H9 (cell line): Measurements from ENCODE around the gene NCAPH2. TPM values are rescaled to one million over a fixed set of nuclear protein-coding genes. Genes with fewer than 3 reads are reported as not detected.

Experiments used
- DNase-seq: peaks from one replicate; pipeline ENCODE4 v3.0.0-alpha.2; 2017
- H2AFZ ChIP-seq: one replicate; pipeline ENCODE4 v1.6.1; 2013; ENCODE audit warnings: mild to moderate bottlenecking, low read length, control low read depth, moderate library complexity
- H2AK5ac ChIP-seq: 2 replicates; pipeline ENCODE4 v1.6.1; 2013; ENCODE audit warnings: low read length, control low read depth, mixed read lengths; ENCODE audit not compliant: insufficient read length
- H2BK120ac ChIP-seq: one replicate; pipeline ENCODE4 v1.6.1; 2013; ENCODE audit warnings: low read depth, mild to moderate bottlenecking, low read length, control low read depth, inconsistent platforms; ENCODE audit not compliant: poor library complexity, severe bottlenecking
- H2BK12ac ChIP-seq: 2 replicates; pipeline ENCODE4 v1.6.1; 2013; ENCODE audit warnings: low read length, control low read depth, mixed read lengths, low read depth; ENCODE audit not compliant: insufficient read length
- H2BK15ac ChIP-seq: 2 replicates; pipeline ENCODE4 v1.6.1; 2013; ENCODE audit warnings: low read depth, low read length, control low read depth
- H2BK20ac ChIP-seq: one replicate; pipeline ENCODE4 v1.6.1; 2013; ENCODE audit warnings: low read depth, mild to moderate bottlenecking, low read length, control low read depth, inconsistent platforms; ENCODE audit not compliant: poor library complexity, severe bottlenecking
- H2BK5ac ChIP-seq: 2 replicates; pipeline ENCODE4 v1.6.1; 2013; ENCODE audit warnings: low read length, control low read depth, mixed read lengths; ENCODE audit not compliant: insufficient read length
- H3K14ac ChIP-seq: 2 replicates; pipeline ENCODE4 v1.6.1; 2013; ENCODE audit warnings: low read length, control low read depth; ENCODE audit not compliant: insufficient read depth
- H3K18ac ChIP-seq: 2 replicates; pipeline ENCODE4 v1.6.1; 2013; ENCODE audit warnings: low read depth, mild to moderate bottlenecking, mixed read lengths, low read length, control low read depth; ENCODE audit not compliant: insufficient read length
- H3K23ac ChIP-seq: 2 replicates; pipeline ENCODE4 v1.6.1; 2013; ENCODE audit warnings: low read length, control low read depth, mixed read lengths, low read depth; ENCODE audit not compliant: insufficient read length
- H3K23me2 ChIP-seq: 2 replicates; pipeline ENCODE4 v1.6.1; 2013; ENCODE audit warnings: low read depth, mild to moderate bottlenecking, mixed read lengths, low read length, control low read depth; ENCODE audit not compliant: insufficient read length, poor library complexity, severe bottlenecking
- H3K27ac ChIP-seq: 2 replicates; pipeline ENCODE4 v1.5.1; 2013; ENCODE audit warnings: low read length, control low read depth, mixed read lengths, low read depth; ENCODE audit not compliant: insufficient read length
- H3K27me3 ChIP-seq: 2 replicates; pipeline ENCODE4 v1.6.1; 2013; ENCODE audit warnings: low read length, control low read depth, inconsistent platforms; ENCODE audit not compliant: insufficient read depth
- H3K4ac ChIP-seq: 2 replicates; pipeline ENCODE4 v1.6.1; 2013; ENCODE audit warnings: low read depth, mild to moderate bottlenecking, control low read depth, inconsistent platforms, low read length, moderate library complexity
- H3K4me1 ChIP-seq: 2 replicates; pipeline ENCODE4 v1.6.1; 2013; ENCODE audit warnings: low read length, control low read depth, inconsistent platforms; ENCODE audit not compliant: insufficient read depth
- H3K4me2 ChIP-seq: 2 replicates; pipeline ENCODE4 v1.6.1; 2013; ENCODE audit warnings: low read length, control low read depth, mixed read lengths; ENCODE audit not compliant: insufficient read length, insufficient read depth
- H3K56ac ChIP-seq: 2 replicates; pipeline ENCODE4 v1.6.1; 2013; ENCODE audit warnings: low read depth, mild to moderate bottlenecking, mixed read lengths, low read length, control low read depth; ENCODE audit not compliant: insufficient read length
- H3K79me1 ChIP-seq: 2 replicates; pipeline ENCODE4 v1.6.1; 2013; ENCODE audit warnings: low read depth, mild to moderate bottlenecking, moderate library complexity, low read length, control low read depth, inconsistent platforms; ENCODE audit not compliant: insufficient read depth, poor library complexity, severe bottlenecking
- H3K79me2 ChIP-seq: 2 replicates; pipeline ENCODE4 v1.6.1; 2013; ENCODE audit warnings: low read length, control low read depth, inconsistent platforms; ENCODE audit not compliant: insufficient read depth
- H3K9ac ChIP-seq: 2 replicates; pipeline ENCODE4 v1.6.1; 2013; ENCODE audit warnings: low read length, control low read depth, mixed read lengths; ENCODE audit not compliant: insufficient read length; ENCODE audit errors: extremely low read depth
- H3K9me3 ChIP-seq: one replicate; pipeline ENCODE4 v1.6.1; 2013; ENCODE audit warnings: low read depth, low read length, inconsistent platforms; ENCODE audit not compliant: control insufficient read depth
- H3T11ph ChIP-seq: one replicate; pipeline ENCODE4 v1.6.1; 2013; ENCODE audit warnings: mild to moderate bottlenecking, low read length, control low read depth, inconsistent platforms
- H4K20me1 ChIP-seq: one replicate; pipeline ENCODE4 v1.6.1; 2013; ENCODE audit not compliant: control insufficient read depth, insufficient read length, insufficient read depth
- H4K5ac ChIP-seq: 2 replicates; pipeline ENCODE4 v1.6.1; 2013; ENCODE audit warnings: low read depth, mild to moderate bottlenecking, mixed read lengths, low read length, control low read depth; ENCODE audit not compliant: insufficient read length
- H4K8ac ChIP-seq: replicated peaks from 2 replicates; pipeline ENCODE4 v1.6.1; 2013; ENCODE audit warnings: low read length, control low read depth, mixed read lengths, low read depth; ENCODE audit not compliant: insufficient read length
- H4K91ac ChIP-seq: 2 replicates; pipeline ENCODE4 v1.6.1; 2013; ENCODE audit warnings: low read depth, mild to moderate bottlenecking, moderate library complexity, mixed read lengths, low read length, control low read depth; ENCODE audit not compliant: insufficient read length
- H3K27ac Mint-ChIP-seq, 3 experiments: 2 replicates in 2 of 3; 3 replicates in 1 of 3; pipeline ENCODE4 v1.8.0; 2020 to 2021; ENCODE audit warnings: mixed read lengths in 3 of 3, mild to moderate bottlenecking in 1 of 3, moderate library complexity in 1 of 3
- H3K27me3 Mint-ChIP-seq: 2 replicates; pipeline ENCODE4 v1.8.0; 2021; ENCODE audit warnings: low read depth, mild to moderate bottlenecking, moderate library complexity, mixed read lengths
- H3K36me3 Mint-ChIP-seq, 3 experiments: 2 replicates in 2 of 3; 3 replicates in 1 of 3; pipeline ENCODE4 v1.8.0; 2020 to 2021; ENCODE audit warnings: low read depth in 3 of 3, mixed read lengths in 3 of 3; ENCODE audit not compliant: insufficient read depth in 1 of 3
- H3K4me1 Mint-ChIP-seq, 2 experiments: 2 replicates each; pipeline ENCODE4 v1.8.0; 2020; ENCODE audit warnings: mixed read lengths in 2 of 2
- H3K4me3 Mint-ChIP-seq, 2 experiments: 2 replicates in 1 of 2; 3 replicates in 1 of 2; pipeline ENCODE4 v1.8.0; 2020 to 2021; ENCODE audit warnings: mild to moderate bottlenecking in 2 of 2, mixed read lengths in 2 of 2, moderate library complexity in 1 of 2
- H3K9me3 Mint-ChIP-seq, 2 experiments: 2 replicates in 1 of 2; 3 replicates in 1 of 2; pipeline ENCODE4 v1.8.0; 2020; ENCODE audit warnings: mild to moderate bottlenecking in 2 of 2, mixed read lengths in 2 of 2, moderate library complexity in 1 of 2
- WGBS: extraction: QIAGEN DNeasy Blood & Tissue Kit; methylation state at CpG from one replicate; pipeline ENCODE4 v1.1.7; 2013; ENCODE audit warnings: missing lambda C conversion rate, low lambda C conversion rate, mixed read lengths; ENCODE audit not compliant: insufficient read length; ENCODE audit errors: extremely low coverage; 5-methylcytosine and 5-hydroxymethylcytosine counted together
- total RNA-seq: library from RNA; stranded (reverse); gene quantifications from 2 replicates; pipeline ENCODE4 v1.2.1, GENCODE V29; 2021
- TF ChIP-seq, protein P1 (sequence below): fragments of 200-600 bp; sonication (generic); conservative IDR thresholded peaks from 3 replicates; pipeline ENCODE4 v1.8.0; 2021; ENCODE audit warnings: antibody characterized with exemption, mild to moderate bottlenecking

Gene NCAPH2
- total RNA-seq, 1 experiment from 2014 or later, result 76.2 TPM

DNA sequence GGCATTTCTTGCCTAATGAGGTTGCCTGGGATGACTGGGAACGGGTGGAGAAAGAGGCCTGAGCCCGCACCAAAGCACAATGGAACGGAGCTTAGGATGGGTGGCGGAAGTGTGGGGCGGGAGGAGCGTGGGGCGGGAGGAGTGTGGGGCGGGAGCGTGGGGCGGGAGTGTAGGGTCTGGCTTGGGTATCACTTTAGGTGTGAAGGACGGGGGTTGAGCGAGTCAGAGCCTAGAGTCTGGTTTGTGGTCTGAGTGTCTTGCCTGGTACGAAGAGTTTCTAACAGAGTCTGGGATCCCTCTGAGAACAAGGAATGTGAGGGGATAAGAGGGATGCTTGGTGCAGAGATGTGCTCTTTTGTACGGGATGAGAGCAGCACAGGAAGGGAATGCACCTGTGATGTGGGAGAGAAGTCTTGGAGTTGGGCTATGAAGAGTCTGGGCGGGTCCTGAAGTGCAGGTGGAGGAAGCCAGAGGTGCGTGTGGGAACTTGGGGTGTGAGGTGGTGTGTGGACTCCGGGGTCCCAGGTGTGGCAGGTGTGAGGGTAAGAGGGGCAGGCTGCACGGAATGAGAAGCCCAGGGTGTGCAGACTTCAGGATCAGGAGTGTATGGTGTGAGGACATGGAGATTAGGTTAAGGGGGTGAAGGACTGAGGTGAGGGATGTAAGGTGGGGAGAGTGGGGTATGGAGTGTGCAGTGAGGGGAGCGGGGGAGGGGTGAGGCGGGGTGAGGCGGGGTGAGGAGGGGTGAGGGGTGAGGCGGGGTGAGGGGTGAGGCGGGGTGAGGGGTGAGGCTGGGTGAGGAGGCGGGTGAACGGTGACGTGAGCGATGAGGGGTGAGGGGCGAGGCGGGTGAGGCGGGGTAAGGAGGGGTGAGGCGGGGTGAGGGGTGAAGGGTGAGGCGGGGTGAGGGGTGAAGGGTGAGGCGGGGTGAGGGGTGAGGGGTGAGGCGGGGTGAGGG lies 53.7 kb downstream of the NCAPH2 start:
- Histone ChIP-seq H4K20me1 (no peaks in the 10 kb centered on the region), H4K5ac (no peak overlapping the region), H3K9me3 (no peaks in the 10 kb centered on the region), H3K4ac (no peak overlapping the region), H3K27me3 (no peaks in the 10 kb centered on the region), H3K27ac (no peak overlapping the region), H3K14ac (no peak overlapping the region), H2AK5ac (no peak overlapping the region), H4K91ac (no peak overlapping the region), H3K4me2 (no peak overlapping the region), H3K4me1 (no peaks in the 10 kb centered on the region), H3T11ph (no peak overlapping the region), H3K79me1 (no peaks in the 10 kb centered on the region), H3K9ac (no peak overlapping the region), H2BK120ac (no peak overlapping the region), H3K18ac (no peak overlapping the region), H3K23me2 (no peaks in the 10 kb centered on the region), H3K23ac (no peak overlapping the region), H2BK20ac (no peak overlapping the region), H2BK12ac (no peak overlapping the region), H2AFZ (no peak overlapping the region), H3K79me2 (no peaks in the 10 kb centered on the region), H4K8ac (no peak overlapping the region), H3K56ac (no peak overlapping the region), H2BK15ac (no peak overlapping the region), H2BK5ac (no peak overlapping the region)
- no peaks in the 10 kb centered on the region for H3K36me3 Mint-ChIP-seq
- H3K27me3 Mint-ChIP-seq, result peaks cover 43% of the 10 kb centered on the region
- H3K4me3 Mint-ChIP-seq, result peak overlapping the region; percentile 8 to 57; a peak in 3 of 5 replicates
- TF ChIP-seq, protein P1, sequence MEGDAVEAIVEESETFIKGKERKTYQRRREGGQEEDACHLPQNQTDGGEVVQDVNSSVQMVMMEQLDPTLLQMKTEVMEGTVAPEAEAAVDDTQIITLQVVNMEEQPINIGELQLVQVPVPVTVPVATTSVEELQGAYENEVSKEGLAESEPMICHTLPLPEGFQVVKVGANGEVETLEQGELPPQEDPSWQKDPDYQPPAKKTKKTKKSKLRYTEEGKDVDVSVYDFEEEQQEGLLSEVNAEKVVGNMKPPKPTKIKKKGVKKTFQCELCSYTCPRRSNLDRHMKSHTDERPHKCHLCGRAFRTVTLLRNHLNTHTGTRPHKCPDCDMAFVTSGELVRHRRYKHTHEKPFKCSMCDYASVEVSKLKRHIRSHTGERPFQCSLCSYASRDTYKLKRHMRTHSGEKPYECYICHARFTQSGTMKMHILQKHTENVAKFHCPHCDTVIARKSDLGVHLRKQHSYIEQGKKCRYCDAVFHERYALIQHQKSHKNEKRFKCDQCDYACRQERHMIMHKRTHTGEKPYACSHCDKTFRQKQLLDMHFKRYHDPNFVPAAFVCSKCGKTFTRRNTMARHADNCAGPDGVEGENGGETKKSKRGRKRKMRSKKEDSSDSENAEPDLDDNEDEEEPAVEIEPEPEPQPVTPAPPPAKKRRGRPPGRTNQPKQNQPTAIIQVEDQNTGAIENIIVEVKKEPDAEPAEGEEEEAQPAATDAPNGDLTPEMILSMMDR, result no peak
- no CpG with 5 or more reads among the region's 34 CpGs for WGBS
- peaks cover 9 to 10% of the 10 kb centered on the region in 2 experiments for H3K4me1 Mint-ChIP-seq
- H3K27ac Mint-ChIP-seq, result no peak overlapping the region; a peak in 2 of 7 replicates
- H3K9me3 Mint-ChIP-seq, result no peaks in the 10 kb centered on the region
- DNase-seq, result no peak
